HG03558 (cell line): ENCODE data around the gene TRIM7.
A peak's percentile ranks its signal among the peaks of the same experiment; 100 is the strongest.
"Not testable (repeated sequence)": the region's sequence is repeated elsewhere in the genome, so short reads cannot be mapped to it uniquely, and the experiment has no call there.

ENCODE experiments used
- ATAC-seq: cut with Tn5 transposase; IDR thresholded peaks from one replicate; pipeline ENCODE4 v1.9.1; 2021; ENCODE audit warnings: moderate number of reproducible peaks; ENCODE audit not compliant: unreplicated experiment; ENCODE audit errors: extremely low read depth

The TRIM7 gene

DNA sequence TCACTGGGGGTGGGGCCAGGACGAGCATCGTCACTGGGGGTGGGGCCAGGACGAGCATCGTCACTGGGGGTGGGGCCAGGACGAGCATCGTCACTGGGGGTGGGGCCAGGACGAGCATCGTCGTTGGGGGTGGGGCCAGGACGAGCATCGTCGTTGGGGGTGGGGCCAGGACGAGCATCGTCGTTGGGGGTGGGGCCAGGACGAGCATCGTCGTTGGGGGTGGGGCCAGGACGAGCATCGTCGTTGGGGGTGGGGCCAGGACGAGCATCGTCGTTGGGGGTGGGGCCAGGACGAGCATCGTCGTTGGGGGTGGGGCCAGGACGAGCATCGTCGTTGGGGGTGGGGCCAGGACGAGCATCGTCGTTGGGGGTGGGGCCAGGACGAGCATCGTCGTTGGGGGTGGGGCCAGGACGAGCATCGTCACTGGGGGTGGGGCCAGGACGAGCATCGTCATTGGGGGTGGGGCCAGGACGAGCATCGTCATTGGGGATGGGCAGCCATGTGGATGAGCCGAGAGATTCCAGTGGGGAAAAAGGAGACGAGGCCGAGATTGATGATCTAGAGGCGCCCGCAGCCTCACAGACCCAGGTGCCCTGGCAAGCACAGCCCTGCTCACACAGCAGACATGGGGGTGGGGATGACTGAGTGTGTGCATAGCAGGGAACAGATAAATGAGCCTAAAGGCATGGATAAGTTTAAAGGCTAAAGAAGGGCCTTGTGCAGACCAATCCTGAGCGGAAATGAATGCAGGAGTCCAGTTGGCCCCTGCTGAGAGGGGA is 44.1 kb downstream of the TRIM7 start:
- not testable (repeated sequence) for ATAC-seq

DNA sequence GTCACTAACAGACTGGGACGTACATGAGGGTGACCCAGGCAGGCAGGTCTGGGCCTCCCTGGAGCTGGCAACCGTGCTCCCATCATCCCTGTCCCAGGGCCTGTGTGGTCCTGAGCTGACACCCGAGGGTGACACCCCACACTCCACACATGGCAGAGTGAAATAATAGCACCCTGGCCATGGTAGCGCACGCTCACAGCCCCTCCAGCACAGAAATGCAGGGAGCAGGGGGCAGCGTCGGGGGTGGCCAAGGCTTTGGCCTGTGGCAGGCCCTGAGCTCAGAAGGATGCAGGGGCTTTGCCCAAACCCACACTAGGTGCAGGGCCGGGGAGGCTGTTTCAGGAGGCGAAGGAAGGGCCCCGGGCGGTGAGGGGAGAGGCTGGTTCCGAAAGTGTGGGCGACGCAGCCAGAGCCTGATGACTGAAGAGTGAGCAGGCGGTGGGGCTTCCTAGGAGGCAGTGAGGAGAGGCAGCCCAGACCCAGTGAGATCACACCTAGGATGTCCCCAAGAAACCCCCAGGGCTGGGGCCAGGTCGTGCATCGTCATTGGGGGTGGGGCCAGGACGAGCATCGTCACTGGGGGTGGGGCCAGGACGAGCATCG is 44.7 kb downstream of the TRIM7 start:
- ATAC-seq, result peak; percentile 40

DNA sequence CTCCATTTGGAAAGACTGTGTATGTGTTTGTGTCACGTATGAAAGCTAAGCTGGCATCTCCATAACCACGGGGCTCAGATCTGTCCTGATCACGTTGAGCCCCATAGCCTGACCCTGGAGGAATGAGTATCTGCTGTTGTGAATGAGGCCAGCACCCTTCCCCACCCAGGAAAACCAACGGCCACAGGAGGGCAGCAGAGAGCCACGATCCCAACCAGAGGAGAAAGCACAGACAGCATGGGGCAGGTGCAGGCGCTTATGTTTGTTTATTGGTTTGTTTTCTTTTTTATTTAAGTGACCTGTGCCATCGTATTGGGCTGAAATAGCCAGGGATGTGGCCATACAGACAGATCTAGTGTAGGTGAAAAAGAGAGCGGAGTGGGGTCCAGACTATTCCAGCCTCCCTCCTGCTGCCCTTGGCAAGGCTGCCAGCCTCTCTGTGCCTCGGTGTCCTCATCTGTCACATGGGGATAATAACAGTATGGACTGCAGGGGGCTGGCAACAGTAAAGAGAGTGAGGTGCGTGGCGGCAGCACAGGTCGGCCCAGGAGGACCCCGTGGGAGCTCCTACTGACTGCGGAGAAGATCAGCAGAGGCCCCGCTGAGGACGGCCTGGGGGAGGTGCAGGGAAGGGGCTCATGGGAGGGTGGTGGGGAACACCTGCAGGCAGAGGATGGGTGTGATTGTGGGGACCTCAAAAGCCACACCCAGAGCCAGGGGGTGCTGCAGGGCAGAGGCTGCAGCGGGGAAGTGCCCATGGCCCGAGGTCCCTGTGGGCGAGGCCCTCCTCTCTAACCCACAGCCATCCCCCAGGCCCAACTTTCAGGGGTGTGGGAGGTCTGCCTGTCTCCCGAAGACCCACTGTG is 45.5 kb downstream of the TRIM7 start:
- no peak for ATAC-seq

DNA sequence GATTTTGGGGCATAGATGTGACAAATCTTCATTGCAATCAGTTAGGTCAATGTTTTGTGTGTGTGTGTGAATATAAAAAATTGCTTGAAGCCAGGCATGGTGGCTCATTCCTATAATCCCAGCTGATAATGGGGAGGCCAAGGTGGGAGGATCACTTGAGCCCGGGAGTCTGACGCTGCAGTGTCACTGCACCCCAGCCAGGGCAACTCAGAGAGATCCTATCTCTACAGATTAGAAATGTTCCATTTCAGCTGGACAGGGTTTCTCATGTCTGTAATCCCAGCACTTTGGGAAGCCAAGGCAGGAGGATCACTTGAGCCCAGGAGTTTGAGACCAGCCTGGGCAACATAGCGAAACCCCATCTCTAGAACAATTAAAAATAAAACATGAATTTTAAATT is 46.1 kb downstream of the TRIM7 start:
- ATAC-seq, result no peak

DNA sequence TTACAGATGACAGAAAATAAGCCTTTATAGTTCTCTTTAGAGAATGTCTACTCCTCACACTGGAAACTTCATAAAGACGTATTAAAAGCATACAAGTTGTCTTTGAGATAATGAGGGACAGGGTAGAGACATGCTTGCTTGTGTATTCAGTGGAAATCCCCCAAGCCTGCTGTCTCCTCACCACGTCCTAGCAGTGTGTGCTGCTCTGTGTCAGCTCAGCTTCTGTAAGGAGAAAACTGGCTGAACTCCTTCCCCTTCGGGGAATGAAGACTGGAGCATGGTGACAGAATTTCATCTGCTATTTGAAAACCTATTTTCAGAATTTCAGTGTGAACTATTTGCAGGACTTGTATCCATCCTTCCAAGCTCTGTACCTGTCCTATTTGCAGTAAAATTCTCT is 48.2 kb downstream of the TRIM7 start:
- no peak for ATAC-seq

DNA sequence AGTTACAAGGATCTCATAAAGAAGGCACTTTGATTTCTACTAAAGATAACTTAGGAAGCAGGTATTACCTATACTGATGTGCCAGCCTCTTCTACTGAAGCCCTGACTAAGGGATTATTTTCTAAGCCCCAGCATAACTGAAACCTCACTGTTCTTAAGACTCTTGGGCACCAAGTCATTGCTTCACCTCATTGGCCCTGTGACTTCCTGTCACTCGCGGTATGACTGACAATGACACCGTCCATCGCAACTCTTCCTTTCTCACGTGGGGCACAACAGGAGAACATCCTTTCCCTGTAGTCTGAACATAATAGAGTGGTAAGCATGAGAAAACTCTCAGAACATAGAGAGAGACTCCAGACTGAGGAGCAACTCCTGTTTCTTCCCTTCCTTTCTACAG is 51.2 kb downstream of the TRIM7 start:
- no peak for ATAC-seq

DNA sequence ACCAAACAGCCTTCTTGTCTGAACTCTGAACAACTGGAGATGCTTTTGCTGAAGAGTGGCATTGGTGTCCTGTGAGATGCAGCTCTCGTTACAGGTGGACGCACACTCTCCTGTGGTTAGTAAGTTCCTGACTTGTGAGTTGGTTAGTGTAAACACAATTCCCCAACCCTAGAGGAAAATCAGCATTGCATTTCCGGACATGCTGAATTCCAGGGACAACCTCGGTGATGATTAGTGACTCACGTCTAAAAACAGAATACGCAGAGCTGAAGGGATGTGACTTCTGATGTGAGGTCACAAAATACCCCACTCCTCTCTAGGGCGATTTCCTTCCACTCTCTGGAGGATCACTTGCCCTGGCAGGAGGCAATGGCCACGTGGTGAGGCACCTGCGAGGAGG is 52.6 kb downstream of the TRIM7 start:
- ATAC-seq, result no peak

DNA sequence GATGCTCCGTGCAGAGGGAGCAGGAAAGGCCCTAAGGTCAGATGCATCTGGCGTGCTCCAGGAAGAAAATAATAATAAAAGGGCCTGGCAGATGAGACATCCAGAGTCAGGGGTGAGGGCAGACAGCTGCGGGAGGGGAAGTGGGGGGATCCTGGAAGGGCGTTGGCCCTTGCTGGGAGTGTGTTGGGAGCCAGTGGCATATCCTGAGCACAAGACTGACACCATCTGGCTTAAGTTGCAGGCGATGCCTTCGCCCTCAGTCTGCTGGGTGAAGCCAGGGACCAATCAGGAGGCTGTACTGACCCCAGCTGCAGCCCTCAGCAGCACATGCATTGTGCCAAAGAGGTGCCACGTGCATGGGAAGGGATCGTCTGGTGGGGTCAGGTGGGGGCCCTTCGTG is 53.9 kb downstream of the TRIM7 start:
- no peak for ATAC-seq

DNA sequence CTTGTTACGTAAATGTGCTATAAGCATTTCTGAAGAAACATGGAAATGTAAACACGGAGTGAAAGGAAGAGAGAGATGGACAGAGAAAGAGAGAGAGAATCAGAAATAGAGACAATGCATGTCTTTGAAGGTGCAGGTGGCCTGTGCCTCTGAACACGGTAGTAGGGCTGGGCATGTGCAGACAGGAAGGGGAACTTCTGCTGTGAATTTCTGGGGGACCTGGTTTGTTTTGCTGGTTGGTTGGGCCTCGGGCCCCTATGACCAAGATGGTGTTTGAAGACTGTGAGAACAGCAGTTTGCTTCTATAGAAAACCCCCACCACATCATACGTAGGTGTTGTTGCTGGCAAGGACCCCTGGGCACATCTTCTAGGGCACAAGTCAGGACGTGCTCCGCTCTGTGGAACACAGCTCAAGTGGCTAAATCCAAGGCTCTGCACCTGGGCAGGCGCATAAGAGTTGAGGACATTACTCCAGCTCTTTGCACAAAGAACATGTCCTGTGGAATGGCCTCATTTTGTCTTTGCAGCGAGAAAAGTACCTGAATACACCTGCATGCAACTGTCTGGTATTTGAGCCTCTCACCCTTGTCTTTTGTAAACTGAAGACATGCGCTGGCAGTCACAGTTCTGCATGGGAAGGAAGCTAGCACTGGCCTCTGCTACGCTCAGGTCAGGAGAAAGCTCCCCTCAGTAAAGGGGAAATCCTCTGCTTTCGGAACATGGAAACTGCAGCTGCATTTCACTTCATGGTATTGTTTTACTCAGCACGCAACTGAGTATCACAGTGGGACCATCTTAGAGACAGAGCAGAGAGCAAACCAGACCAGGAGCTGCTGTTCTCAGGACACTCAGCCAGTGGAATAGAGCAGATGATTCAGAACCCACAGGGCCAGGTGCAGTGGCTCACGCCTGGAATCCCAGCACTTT is 54.9 kb downstream of the TRIM7 start:
- no peak for ATAC-seq

DNA sequence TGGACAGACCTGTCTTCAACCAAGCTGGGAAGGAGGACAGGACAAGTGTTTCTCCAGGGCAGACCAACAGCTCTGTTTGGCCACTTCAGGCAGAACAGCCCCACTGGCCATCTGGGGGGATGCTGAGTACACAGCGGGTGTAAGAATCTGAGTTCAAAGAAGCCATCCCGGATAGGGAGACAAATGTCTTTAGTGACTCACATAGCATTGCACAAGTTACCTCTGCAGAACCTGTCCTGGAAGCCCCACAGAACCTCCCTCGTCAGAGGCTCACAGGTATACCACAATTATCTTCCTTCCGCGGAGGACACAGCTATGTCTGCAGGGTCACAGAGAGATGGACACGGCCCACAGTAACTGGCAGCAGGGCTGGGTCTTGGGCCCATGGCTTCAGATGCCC is 55.6 kb downstream of the TRIM7 start:
- ATAC-seq, result no peak

DNA sequence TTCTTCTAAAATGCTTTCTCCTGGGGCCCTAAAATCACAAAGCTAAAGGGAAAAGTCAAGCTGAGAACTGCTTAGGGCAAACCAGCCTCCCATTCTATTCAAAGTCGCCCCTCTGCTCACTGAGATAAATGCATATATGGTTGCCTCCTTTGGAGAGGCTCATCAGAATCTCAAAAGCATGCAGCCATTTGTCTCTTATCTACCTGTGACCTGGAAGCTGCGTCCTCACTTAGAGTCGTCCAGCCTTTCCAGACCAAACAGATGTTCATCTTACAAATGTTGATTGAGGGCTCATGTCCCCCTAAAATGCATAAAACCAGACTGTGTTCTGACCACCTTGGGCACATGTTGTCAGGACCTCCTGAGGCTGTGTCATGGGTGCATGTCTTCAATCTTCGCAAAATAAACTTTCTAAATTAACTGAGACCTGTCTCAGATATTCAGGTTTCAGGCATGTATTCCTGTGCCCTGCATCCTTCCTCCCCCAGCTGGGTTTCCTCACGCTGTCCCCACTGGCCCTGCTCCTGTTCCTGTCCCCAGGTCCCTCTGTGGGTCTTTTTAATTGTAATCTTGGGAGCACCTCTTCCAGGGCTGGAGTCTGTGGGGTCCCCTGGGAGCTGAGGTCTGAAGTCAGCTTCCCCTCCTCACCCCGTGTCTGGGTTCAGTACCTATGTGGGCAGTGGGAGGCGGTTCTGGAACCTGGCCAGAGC is 57.9 kb downstream of the TRIM7 start, which contains the start of gene OR2V2:
OR2V2 (plus strand) TSS at position 660 of the 710 bp plus-strand sequence. CDS start 7,357 bp downstream, outside the sequence.
- ATAC-seq, result not testable (repeated sequence)

DNA sequence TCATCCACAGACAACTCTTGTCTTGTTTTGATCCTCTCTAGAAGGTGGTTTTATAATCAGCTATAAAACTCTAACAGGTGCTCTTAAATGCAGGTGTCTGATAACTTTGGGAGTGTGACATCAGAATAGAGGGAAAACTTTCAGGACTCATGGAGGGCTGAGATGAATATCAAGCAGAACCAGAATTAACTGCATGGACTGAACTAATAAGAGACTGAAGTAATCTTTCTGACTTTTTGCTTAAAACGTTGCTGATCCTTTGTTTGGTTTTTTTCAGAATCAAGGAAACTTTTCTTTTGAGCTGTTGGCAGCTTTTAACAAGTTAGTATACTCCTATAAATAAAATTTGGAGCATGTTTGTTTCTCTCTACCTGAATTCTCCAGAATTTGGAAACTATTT is 59.9 kb downstream of the TRIM7 start:
- no peak for ATAC-seq
